Activated CD4-positive, alpha-beta T cell treated with anti-CD3 and anti-CD28 coated beads, Interleukin-2, amount 10 ng/mL, durations not matched to agents 24 days and 14 days (primary cell): ENCODE data around the gene DNMT3A. TPM values are rescaled to one million over a fixed set of nuclear protein-coding genes. Genes with fewer than 3 reads are reported as not detected.
A peak's percentile ranks its signal among the peaks of the same experiment; 100 is the strongest.
"Not testable (repeated sequence)": the region's sequence is repeated elsewhere in the genome, so short reads cannot be mapped to it uniquely, and the experiment has no call there.

Experiments used
- DNase-seq: peaks from one replicate; pipeline ENCODE4 v3.0.0; 2022
- H3K27ac Mint-ChIP-seq: one replicate; pipeline ENCODE4 v1.8.0; 2022; ENCODE audit warnings: mild to moderate bottlenecking, mixed read lengths
- H3K27me3 Mint-ChIP-seq: one replicate; pipeline ENCODE4 v1.8.0; 2022; ENCODE audit warnings: mixed read lengths
- H3K36me3 Mint-ChIP-seq: one replicate; pipeline ENCODE4 v1.8.0; 2022; ENCODE audit warnings: low read depth, mild to moderate bottlenecking, mixed read lengths
- H3K4me1 Mint-ChIP-seq: one replicate; pipeline ENCODE4 v1.8.0; 2021; ENCODE audit warnings: mixed read lengths
- H3K4me3 Mint-ChIP-seq: one replicate; pipeline ENCODE4 v1.8.0; 2022; ENCODE audit warnings: mild to moderate bottlenecking, moderate library complexity, mixed read lengths
- H3K9me3 Mint-ChIP-seq: one replicate; pipeline ENCODE4 v1.8.0; 2021; ENCODE audit warnings: mixed read lengths
- intact Hi-C: fragments of 100-400 bp; cut with micrococcal nuclease; formaldehyde crosslinking; loops from one replicate; pipeline ENCODE4 v1.15.1; 2023
- total RNA-seq: library from RNA; stranded (reverse); gene quantifications from 2 replicates; pipeline ENCODE4 v1.2.3, GENCODE V29; 2022

Gene DNMT3A
- total RNA-seq, 1 donor from 2014 or later, result 102 TPM

DNA sequence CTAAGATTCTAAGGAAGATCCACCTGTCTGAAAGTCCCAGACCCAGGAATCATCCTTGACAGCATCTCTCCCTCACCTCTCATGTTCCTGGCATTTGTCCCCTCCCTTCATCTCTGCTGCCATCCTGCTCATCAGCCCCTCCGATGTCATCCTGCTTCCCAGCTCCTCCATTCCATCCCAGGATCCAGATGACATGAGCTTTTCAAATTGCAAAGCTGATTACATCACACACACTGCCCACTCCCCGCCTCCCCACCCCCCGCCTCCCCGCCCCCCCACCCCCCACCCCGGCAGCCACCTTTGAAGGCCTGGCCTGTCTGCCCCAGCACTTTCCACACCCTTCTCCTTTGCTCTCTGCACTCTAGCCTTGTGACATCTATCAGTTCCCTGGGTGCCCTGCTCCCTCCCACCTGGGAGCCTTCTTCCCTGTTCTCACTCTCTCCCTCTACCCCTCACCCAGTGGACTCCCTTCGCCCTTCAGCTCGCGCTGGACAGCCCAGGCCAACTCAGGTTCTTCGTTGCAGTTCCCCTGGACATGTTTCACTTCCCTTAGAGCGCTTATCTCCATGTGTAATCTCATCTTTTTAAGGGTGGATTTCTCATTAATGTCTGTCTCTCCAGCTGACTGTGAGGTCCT lies 61.6 kb downstream of the DNMT3A start:
- H3K27me3 Mint-ChIP-seq, result no peaks in the 10 kb centered on the region

DNA sequence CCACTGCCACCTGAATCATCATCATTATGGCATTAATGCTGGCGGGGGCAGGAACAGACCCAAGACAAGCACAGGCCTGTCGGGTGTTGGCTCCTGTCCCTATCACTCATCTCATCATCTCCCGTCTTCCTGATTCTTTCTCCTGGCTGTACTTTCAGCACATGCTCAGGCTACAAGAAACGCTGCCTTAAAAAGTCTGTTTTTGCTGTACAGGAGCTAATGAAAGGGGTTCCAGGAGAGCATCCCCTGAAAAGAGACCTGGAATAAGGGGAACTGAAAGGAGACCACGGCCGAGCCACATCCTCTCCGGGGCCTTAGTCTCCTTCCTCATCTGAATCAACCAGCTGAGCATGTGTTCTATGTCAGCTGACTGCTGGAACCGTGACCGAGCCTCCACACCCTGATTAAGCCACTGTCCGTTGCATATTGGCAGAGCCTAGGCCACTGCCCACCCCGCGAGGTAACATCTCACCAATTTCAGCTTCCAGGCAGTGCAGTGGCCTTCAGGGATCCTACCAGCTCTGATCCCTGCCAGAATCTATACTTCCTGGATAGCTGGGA lies 62.6 kb downstream of the DNMT3A start:
- H3K36me3 Mint-ChIP-seq, result peaks cover 49% of the 10 kb centered on the region
- intact Hi-C loops, result loop anchor here (5.0 kb wide), 2 partner anchors 63 to 393 kb away; partner anchors contain the start of genes DNMT3A and DTNB
- DNase-seq, result peak; percentile 66
- peaks cover 53% of the 10 kb centered on the region for H3K4me1 Mint-ChIP-seq
- no peaks in the 10 kb centered on the region for H3K27me3 Mint-ChIP-seq
- H3K4me3 Mint-ChIP-seq, result peak overlapping the region; percentile 63
- H3K27ac Mint-ChIP-seq, result peak overlapping the region; percentile 78
- H3K9me3 Mint-ChIP-seq, result no peaks in the 10 kb centered on the region

More for the DNA sequence above, 61.6 kb downstream of the DNMT3A start:
- intact Hi-C loops, result no loop called here
- peak overlapping the region; percentile 63 for H3K4me3 Mint-ChIP-seq
- peaks cover 49% of the 10 kb centered on the region for H3K36me3 Mint-ChIP-seq
- no peak for DNase-seq
- H3K27ac Mint-ChIP-seq, result peak overlapping the region; percentile 29
- no peaks in the 10 kb centered on the region for H3K9me3 Mint-ChIP-seq
- peaks cover 52% of the 10 kb centered on the region for H3K4me1 Mint-ChIP-seq

DNA sequence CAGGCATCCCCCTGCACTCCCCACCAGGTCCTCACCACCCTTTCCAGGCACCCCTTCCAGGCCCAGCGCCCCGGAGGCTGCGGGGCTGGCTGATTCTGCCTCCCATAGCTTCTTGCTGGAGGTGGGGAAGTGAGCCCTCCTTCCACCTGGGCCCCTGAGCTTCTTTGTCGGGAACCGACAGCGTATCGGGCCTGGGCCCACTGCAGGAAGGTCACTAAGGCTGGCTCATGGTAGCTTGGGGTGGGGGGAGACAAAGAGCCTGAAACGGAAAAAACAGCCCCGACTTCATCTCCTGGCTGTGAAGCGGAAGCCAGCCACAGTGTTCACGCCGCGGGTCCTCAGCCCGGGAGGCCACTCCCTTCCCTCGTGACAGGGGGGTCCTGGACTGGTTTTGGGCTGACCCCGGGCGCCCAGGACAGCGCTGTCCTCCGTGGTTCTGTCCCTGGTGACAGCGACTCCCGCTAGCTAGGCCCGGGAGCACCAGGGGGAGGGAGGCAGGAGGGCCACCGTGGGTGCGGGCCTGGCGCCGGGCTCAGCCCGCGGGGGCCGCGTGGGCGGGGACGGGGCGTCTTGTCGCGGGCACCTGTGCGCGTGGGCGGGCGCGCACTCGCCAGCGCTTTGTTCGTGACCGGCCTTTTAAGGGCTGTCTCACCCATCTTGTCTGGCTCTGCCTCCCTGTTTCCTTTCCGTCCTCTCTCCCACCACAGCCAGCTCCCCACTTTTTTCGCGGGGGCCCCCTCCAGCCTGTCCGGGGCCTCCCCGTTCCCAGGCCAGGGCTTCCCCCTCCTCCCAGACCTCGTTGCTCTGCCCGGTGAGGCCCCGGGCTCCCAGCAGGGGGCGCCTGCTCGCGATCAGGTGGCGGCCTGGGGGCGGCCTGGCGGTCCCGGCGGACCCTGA lies 64.9 kb downstream of the DNMT3A start:
- Mint-ChIP-seq H3K27ac (peak overlapping the region; percentile 90), H3K27me3 (no peaks in the 10 kb centered on the region), H3K4me1 (peaks cover 63% of the 10 kb centered on the region), H3K4me3 (peak overlapping the region; percentile 64), H3K9me3 (no peaks in the 10 kb centered on the region), H3K36me3 (peaks cover 53% of the 10 kb centered on the region)
- intact Hi-C loops, result loop anchor here (1.0 to 5.0 kb wide), 5 partner anchors 9 to 395 kb away; partner anchors contain the start of genes DNMT3A and DTNB
- DNase-seq, result peak; percentile 94

DNA sequence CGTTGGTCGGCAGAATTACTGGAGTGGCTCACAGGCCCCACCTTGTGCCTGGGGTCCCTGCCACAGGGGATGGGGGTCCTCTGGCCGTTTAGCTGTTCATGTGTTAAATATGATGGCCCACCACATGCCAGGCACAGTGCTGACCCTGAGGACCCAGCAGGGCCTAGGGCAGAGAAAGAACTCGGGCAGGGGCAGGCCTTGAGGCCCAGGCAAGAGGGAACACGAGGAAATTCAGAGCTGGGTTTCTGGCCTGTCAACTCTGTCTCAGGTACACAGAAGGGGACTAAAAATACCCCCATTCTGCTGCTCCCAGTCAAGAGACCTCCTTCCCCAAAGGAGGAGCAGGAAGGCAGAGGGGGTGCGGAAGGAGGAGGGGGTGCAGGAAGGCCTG lies 66.2 kb downstream of the DNMT3A start:
- H3K36me3 Mint-ChIP-seq, result peaks cover 52% of the 10 kb centered on the region
- DNase-seq, result no peak
- no peaks in the 10 kb centered on the region for H3K27me3 Mint-ChIP-seq
- intact Hi-C loops, result loop anchor here (2.0 to 5.0 kb wide), 3 partner anchors 25 to 397 kb away; partner anchors contain the start of genes DNMT3A and DTNB
- peaks cover 58% of the 10 kb centered on the region for H3K4me1 Mint-ChIP-seq
- peak overlapping the region; percentile 90 for H3K27ac Mint-ChIP-seq
- no peaks in the 10 kb centered on the region for H3K9me3 Mint-ChIP-seq
- peak overlapping the region; percentile 50 for H3K4me3 Mint-ChIP-seq

DNA sequence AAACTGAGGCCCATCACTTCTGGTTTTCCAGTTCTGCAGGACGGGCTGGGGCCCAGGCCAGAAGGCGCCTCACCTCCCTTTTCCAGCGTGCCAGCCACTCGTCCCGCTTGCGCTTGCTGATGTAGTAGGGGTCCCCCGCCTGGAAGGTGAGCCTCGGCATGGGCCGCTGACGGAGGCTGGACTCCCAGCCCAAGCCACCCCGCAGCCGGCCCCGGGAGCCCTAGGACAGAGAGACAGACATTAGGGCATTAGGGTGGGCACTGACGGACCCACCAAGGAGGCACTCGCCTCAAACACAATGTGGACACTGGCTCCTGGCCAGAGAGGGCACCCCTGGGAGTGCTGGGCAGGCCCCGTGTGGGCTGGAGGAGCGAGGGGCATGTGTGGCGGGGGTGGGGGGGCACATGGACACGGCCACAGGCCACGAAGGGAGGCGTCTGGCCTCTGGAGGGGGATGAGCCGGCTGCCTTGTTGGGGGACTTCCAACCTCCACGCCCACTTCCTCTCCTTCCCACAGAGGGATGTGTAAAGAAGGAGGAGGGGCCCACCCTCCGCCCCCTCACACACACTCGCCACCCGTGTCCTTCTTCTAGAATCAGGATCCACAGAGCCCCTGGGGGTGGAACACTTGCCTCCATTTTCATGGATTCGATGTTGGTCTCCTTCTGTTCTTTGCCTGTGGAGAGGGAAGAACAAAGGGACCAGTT lies 66.7 kb downstream of the DNMT3A start:
- intact Hi-C loops, result loop anchor here (2.0 to 5.0 kb wide), 3 partner anchors 24 to 397 kb away; partner anchors contain the start of genes DNMT3A and DTNB
- H3K4me3 Mint-ChIP-seq, result peak overlapping the region; percentile 50
- H3K27ac Mint-ChIP-seq, result peak overlapping the region; percentile 90
- no peaks in the 10 kb centered on the region for H3K9me3 Mint-ChIP-seq
- H3K4me1 Mint-ChIP-seq, result peaks cover 53% of the 10 kb centered on the region
- peak; percentile 86 for DNase-seq
- no peaks in the 10 kb centered on the region for H3K27me3 Mint-ChIP-seq
- H3K36me3 Mint-ChIP-seq, result peaks cover 52% of the 10 kb centered on the region

DNA sequence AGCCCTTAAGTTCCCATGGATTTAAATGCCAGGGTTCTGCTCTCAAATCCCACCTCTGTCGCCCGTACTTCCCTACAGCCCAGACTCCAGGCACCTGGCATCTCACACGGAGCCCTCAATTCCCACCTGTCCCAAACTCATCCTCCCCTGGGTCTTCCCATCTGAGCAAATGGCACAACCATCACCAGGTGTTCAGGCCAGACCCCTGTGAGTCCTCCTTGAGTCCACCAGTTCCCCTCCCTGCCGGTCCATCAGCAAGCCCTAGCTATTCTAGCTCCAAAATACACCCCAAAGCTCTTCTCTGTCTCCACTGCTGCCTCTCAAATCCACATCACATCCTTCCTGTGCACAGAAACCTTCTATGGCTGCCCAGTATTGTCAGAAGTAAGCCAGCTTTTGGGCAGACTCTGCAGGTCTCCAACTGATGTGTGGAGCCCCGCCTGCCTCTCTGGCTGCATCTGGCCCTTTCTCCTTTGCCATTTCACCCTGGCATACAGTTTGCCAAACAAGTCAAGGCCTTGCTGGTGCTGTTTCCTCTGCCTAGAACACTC lies 67.7 kb downstream of the DNMT3A start:
- H3K27me3 Mint-ChIP-seq, result no peaks in the 10 kb centered on the region

DNA sequence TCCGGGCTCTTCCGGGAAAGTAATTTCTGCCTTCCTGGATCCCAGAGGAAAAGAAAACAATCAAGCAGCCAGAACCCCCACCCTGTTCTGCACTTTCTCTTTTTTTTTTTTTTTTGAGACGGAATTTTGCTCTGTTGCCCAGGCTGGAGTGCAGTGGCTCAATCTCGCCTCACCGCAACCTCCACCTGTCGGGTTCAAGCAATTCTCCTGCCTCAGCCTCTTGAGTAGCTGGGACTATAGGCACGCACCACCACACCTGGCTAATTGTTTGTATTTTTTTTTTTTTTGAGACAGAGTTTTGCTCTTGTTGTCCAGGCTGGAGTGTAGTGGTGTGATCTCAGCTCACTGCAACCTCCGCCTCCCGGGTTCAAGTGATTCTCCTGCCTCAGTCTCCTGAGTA lies 69.0 kb downstream of the DNMT3A start:
- H3K27me3 Mint-ChIP-seq, H3K27ac Mint-ChIP-seq, intact Hi-C loops, H3K4me3 Mint-ChIP-seq, H3K9me3 Mint-ChIP-seq, DNase-seq: not testable (repeated sequence)
- H3K36me3 Mint-ChIP-seq, result peaks cover 56% of the 10 kb centered on the region
- H3K4me1 Mint-ChIP-seq, result peaks cover 36% of the 10 kb centered on the region

More for the DNA sequence above, 67.7 kb downstream of the DNMT3A start:
- intact Hi-C loops, result loop anchor here (2.0 kb wide), 1 partner anchor 23 kb away; no protein-coding TSS in a partner anchor
- peak overlapping the region; percentile 90 for H3K27ac Mint-ChIP-seq
- H3K4me1 Mint-ChIP-seq, result peaks cover 47% of the 10 kb centered on the region
- H3K9me3 Mint-ChIP-seq, result no peaks in the 10 kb centered on the region
- H3K4me3 Mint-ChIP-seq, result peak overlapping the region; percentile 62
- peak; percentile 75 for DNase-seq
- peaks cover 54% of the 10 kb centered on the region for H3K36me3 Mint-ChIP-seq

DNA sequence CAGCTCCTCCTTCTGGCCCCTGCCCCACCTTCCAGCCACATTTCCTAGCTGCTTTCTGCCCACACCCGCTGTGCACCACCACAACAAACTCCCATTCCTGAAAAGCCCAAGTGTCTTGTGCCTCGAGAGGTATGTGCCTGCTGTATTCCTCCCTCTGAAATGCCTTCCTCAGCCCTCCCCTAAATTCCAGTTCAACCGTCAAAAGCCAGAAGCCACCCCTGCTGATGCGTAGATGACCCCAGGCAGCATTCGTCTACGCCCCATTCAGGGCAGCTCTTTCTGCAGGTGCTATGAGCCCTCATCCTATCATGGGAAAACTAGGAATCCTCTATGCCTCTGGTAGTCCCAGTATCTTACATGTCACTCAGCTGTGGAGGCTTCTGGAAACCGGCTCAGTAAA lies 71.7 kb downstream of the DNMT3A start:
- Mint-ChIP-seq H3K36me3 (peaks cover 69% of the 10 kb centered on the region), H3K4me3 (no peak overlapping the region), H3K9me3 (no peaks in the 10 kb centered on the region), H3K27me3 (no peaks in the 10 kb centered on the region), H3K4me1 (peaks cover 25% of the 10 kb centered on the region), H3K27ac (no peak overlapping the region)
- DNase-seq, result no peak
- intact Hi-C loops, result no loop called here

DNA sequence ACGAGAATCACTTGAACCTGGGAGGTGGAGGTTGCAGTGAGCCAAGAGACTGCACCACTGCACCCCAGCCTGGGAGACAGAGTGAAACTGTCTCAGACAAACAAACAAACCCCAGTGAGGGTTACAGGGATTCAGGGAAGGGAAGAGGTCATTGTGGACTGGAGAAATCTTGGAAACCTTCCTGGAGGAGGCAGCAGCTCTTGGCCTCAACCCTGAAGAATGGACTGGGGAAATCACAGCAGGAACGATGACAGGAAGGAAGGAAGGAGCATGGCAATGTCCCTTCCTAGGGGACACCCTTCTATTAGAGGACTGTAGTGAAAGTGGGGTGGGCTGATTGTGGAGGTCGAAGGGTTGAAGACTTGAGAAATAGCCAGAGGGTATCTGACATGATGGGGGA lies 72.5 kb downstream of the DNMT3A start:
- Mint-ChIP-seq H3K27ac (peak overlapping the region; percentile 7), H3K4me3 (no peak overlapping the region), H3K9me3 (no peaks in the 10 kb centered on the region), H3K27me3 (no peaks in the 10 kb centered on the region), H3K36me3 (peaks cover 69% of the 10 kb centered on the region), H3K4me1 (peaks cover 20% of the 10 kb centered on the region)
- DNase-seq, result no peak
- intact Hi-C loops, result no loop called here

DNA sequence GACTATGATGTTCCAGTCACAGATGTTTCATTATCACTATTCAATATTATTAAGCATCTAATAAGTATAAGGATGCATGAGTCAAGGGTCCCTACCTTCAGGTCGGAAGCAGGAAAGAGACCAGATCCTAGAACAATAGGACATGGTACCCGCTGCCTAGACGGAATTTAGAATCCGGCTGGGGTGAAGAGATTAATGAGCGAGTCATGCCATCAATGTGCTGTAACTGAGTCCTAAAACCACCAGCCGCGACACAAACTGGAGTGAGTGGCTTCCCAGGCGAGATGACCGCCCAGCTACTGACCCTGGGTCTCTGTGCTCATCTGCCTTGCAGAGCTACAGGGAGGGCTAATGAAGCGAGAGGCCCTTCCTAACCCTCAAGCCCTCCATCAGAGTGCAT lies 73.6 kb downstream of the DNMT3A start:
- H3K4me1 Mint-ChIP-seq, result peaks cover 9% of the 10 kb centered on the region
- no peaks in the 10 kb centered on the region for H3K27me3 Mint-ChIP-seq
- no peaks in the 10 kb centered on the region for H3K9me3 Mint-ChIP-seq
- DNase-seq, result no peak
- H3K4me3 Mint-ChIP-seq, result no peak overlapping the region
- intact Hi-C loops, result no loop called here
- peaks cover 64% of the 10 kb centered on the region for H3K36me3 Mint-ChIP-seq
- no peak overlapping the region for H3K27ac Mint-ChIP-seq

DNA sequence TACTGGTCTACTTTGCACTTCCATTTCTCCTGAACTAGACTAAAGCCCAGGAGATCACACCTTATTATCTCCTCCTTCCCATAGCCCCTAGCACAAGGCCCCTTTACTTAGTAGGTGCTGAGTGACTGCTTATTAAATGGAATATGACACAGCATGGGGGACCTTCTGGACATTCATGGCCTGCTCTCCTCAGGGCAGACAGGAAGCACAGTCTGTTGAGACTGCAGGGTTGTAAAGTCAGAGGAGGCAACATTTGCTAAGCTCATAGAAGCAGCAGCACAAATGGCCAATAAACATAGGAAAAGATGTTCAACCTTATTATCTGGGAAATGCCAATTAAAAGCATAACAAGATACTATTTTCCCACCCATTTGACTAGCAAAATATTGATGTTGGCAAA lies 75.3 kb downstream of the DNMT3A start:
- Mint-ChIP-seq H3K4me3 (no peak overlapping the region), H3K27me3 (no peaks in the 10 kb centered on the region), H3K27ac (no peak overlapping the region), H3K4me1 (peaks cover 11% of the 10 kb centered on the region), H3K36me3 (peaks cover 64% of the 10 kb centered on the region), H3K9me3 (no peaks in the 10 kb centered on the region)
- DNase-seq, result no peak
- intact Hi-C loops, result no loop called here

DNA sequence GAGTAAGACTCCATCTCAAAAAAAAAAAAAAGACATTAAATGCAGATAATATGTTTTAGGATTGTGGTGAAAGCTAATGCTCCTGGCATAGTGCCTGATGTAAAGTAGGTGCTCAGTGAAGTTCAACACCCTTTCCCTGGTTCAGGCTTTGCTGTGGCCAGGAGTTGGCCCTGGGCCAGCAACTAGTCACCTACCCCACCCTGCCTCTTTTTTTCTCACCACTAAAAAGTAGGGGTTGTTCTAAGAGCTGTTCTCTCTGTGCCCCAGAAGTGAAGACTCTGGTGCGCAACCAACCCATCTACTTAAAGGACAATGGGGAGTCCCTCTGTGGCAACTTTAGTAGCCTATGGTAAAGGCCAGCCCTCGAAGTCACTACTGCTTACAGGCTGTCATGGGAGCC lies 75.9 kb downstream of the DNMT3A start:
- DNase-seq, result no peak
- Mint-ChIP-seq H3K9me3 (no peaks in the 10 kb centered on the region), H3K4me1 (peaks cover 11% of the 10 kb centered on the region), H3K36me3 (peaks cover 60% of the 10 kb centered on the region), H3K27me3 (no peaks in the 10 kb centered on the region), H3K4me3 (no peak overlapping the region), H3K27ac (no peak overlapping the region)
- intact Hi-C loops, result no loop called here

DNA sequence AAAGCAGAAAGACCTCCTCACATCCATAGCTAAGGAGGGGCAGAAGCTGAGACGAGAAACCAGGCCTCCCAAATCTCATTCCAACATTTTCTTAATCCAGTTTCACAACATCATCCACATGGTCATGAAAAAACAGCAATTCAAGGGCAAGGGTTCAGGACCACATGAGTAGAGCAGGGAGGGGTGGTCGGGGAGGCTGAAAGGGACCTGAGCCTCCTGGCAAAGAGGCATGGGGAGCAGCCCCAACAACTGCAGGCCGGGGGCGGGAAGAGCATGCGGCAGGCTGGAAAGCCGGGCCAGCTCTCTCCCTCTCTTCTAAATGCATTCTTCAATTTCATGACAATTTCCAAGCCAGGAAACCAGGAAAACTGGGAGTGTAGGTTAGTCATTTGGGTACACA lies 76.7 kb downstream of the DNMT3A start:
- H3K4me1 Mint-ChIP-seq, result peaks cover 11% of the 10 kb centered on the region
- intact Hi-C loops, result no loop called here
- no peak for DNase-seq
- H3K27me3 Mint-ChIP-seq, result no peaks in the 10 kb centered on the region
- H3K36me3 Mint-ChIP-seq, result peaks cover 57% of the 10 kb centered on the region
- H3K9me3 Mint-ChIP-seq, result no peaks in the 10 kb centered on the region
- no peak overlapping the region for H3K4me3 Mint-ChIP-seq
- no peak overlapping the region for H3K27ac Mint-ChIP-seq
